AG09309 (cell line): ENCODE measurements around the gene JAML.

Experiments used
- DNase-seq: peaks from one replicate; pipeline ENCODE4 v3.0.0-alpha.2; 2010; ENCODE audit warnings: low read depth
- H3K4me3 ChIP-seq: 2 replicates; pipeline ENCODE4 v1.5.1; 2011; ENCODE audit warnings: mild to moderate bottlenecking, low read depth, low read length, moderate library complexity; ENCODE audit not compliant: control insufficient read depth
- TF ChIP-seq, protein P1 (sequence below): IDR thresholded peaks from 2 replicates; pipeline ENCODE4 v1.5.1; 2011; ENCODE audit warnings: mild to moderate bottlenecking, low read depth, low read length, inconsistent platforms; ENCODE audit not compliant: insufficient read depth, control insufficient read depth; ENCODE audit errors: missing control alignments

Gene JAML

GRCh38 chr11:118201966-118202365, 22.8 kb downstream of the JAML start:
- no peak for DNase-seq
- TF ChIP-seq, protein P1, sequence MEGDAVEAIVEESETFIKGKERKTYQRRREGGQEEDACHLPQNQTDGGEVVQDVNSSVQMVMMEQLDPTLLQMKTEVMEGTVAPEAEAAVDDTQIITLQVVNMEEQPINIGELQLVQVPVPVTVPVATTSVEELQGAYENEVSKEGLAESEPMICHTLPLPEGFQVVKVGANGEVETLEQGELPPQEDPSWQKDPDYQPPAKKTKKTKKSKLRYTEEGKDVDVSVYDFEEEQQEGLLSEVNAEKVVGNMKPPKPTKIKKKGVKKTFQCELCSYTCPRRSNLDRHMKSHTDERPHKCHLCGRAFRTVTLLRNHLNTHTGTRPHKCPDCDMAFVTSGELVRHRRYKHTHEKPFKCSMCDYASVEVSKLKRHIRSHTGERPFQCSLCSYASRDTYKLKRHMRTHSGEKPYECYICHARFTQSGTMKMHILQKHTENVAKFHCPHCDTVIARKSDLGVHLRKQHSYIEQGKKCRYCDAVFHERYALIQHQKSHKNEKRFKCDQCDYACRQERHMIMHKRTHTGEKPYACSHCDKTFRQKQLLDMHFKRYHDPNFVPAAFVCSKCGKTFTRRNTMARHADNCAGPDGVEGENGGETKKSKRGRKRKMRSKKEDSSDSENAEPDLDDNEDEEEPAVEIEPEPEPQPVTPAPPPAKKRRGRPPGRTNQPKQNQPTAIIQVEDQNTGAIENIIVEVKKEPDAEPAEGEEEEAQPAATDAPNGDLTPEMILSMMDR = no peak

GRCh38 chr11:118200901-118201680, 23.7 kb downstream of the JAML start:
- no peak overlapping the region for H3K4me3 ChIP-seq
- no peak for DNase-seq
- TF ChIP-seq, protein P1 = no peak

More at GRCh38 chr11:118201966-118202365, 22.8 kb downstream of the JAML start:
- H3K4me3 ChIP-seq = no peak overlapping the region

- no peak overlapping the region for H3K4me3 ChIP-seq
- no peak for DNase-seq
- TF ChIP-seq, protein P1 = no peak
These were observed 24.3 kb downstream of the JAML start for GRCh38 chr11:118200497-118200896.

GRCh38 chr11:118199135-118199534, 25.7 kb downstream of the JAML start:
- H3K4me3 ChIP-seq = no peak overlapping the region
- TF ChIP-seq, protein P1 = no peak
- no peak for DNase-seq

GRCh38 chr11:118198370-118198769, 26.4 kb downstream of the JAML start:
- DNase-seq = no peak
- TF ChIP-seq, protein P1 = peak; percentile 90
- no peak overlapping the region for H3K4me3 ChIP-seq

DNA sequence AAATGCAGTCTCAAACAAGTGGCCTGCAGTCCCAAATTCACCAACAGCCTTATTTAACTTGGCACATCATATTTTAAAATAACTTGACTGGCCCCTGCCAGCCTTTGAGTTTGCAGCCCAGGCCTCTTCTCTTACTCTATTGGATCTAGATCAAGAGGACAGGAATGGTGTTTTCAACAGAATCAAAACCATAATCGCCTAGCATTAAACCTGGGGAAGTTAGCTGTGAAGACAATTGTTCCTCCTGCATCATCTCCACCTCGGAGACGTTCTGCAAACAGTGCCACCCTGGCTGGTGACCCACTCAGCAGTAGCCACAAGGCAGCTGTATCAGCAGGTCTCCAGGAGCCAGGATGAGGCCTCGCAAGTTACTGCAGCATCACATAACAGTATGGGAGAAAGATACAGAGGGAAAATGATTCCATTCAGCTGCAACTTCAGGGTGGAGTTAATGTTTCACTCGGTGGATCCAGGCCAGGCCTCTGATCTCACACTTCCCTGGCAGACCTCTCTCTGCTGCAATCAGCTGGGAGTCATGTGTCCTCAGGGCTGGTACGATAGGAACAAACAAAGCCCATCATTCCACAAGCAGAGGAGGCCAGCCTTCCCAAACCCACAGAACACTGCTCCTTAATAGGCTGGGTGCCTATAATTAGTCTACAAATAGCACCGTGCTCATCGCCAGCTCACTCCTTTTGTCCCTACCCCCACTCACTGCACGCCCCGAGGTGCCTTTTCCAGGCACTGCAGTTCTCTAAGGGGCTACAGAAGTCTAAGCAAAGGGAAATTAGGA, 29.8 kb downstream of the JAML start:
- TF ChIP-seq, protein P1 = no peak
- peak; percentile 27 for DNase-seq
- no peak overlapping the region for H3K4me3 ChIP-seq
